NCI-H1105 (cell line): ENCODE results near the gene FUT4.
"Not testable (repeated sequence)": the region's sequence is repeated elsewhere in the genome, so short reads cannot be mapped to it uniquely, and the experiment has no call there.

Experiments used
- DNase-seq: peaks from one replicate; lab custom pipeline; 2025; lab: John Stamatoyannopoulos, UW

FUT4 gene

GRCh38 chr11:94533696-94534630 is 9.8 kb upstream of the FUT4 start:
- no peak for DNase-seq

GRCh38 chr11:94536386-94536785 is 7.3 kb upstream of the FUT4 start:
- no peak for DNase-seq

GRCh38 chr11:94537031-94537600 is 6.6 kb upstream of the FUT4 start:
- no peak for DNase-seq

- no peak for DNase-seq
Measured at GRCh38 chr11:94539420-94539819, 4.3 kb upstream of the FUT4 start.

GRCh38 chr11:94544646-94545263 is 1.0 kb downstream of the FUT4 start:
- DNase-seq: no peak

GRCh38 chr11:94545264-94546161 is 1.8 kb downstream of the FUT4 start:
- DNase-seq: no peak

- DNase-seq: no peak
Measured at GRCh38 chr11:94546162-94546470, 2.4 kb downstream of the FUT4 start.

GRCh38 chr11:94546886-94547285 is 3.2 kb downstream of the FUT4 start:
- DNase-seq: no peak

- DNase-seq: no peak
Measured at GRCh38 chr11:94549146-94549545, 5.4 kb downstream of the FUT4 start.

- no peak for DNase-seq
Measured at GRCh38 chr11:94550513-94550912, 6.8 kb downstream of the FUT4 start.

- peak; percentile 16 for DNase-seq
Measured at GRCh38 chr11:94553938-94554337, 10.2 kb downstream of the FUT4 start.

- DNase-seq: not testable (repeated sequence)
Measured at GRCh38 chr11:94555752-94556329, 12.1 kb downstream of the FUT4 start.

- no peak for DNase-seq
Measured at GRCh38 chr11:94557421-94557820, 13.7 kb downstream of the FUT4 start.

GRCh38 chr11:94557992-94558391 is 14.3 kb downstream of the FUT4 start:
- DNase-seq: no peak

GRCh38 chr11:94558468-94558867 is 14.7 kb downstream of the FUT4 start:
- no peak for DNase-seq

- DNase-seq: no peak
Measured at GRCh38 chr11:94558932-94559331, 15.2 kb downstream of the FUT4 start.

GRCh38 chr11:94559361-94559760 is 15.6 kb downstream of the FUT4 start:
- DNase-seq: no peak

GRCh38 chr11:94560834-94561233 is 17.1 kb downstream of the FUT4 start:
- DNase-seq: no peak

- DNase-seq: no peak
Measured at GRCh38 chr11:94563176-94563847, 19.6 kb downstream of the FUT4 start.

- no peak for DNase-seq
Measured at GRCh38 chr11:94563848-94564467, 20.2 kb downstream of the FUT4 start.

- no peak for DNase-seq
Measured at GRCh38 chr11:94567181-94567670, 23.5 kb downstream of the FUT4 start, which contains the start of gene PIWIL4. Gene PIWIL4 (plus strand): TSS chr11:94567368. CDS start chr11:94567519, 151 bp downstream.
